Liver (tissue), 9 donors: ENCODE results near the gene MAP1LC3B2. TPM values are rescaled to one million over a fixed set of nuclear protein-coding genes. Genes with fewer than 3 reads are reported as not detected.

Experiments used
- DNase-seq: peaks from one replicate; pipeline ENCODE4 v3.0.0-alpha.2; 2017; ENCODE audit warnings: low spot score
- H3K27ac ChIP-seq, 2 donors: one replicate each; pipeline ENCODE4 v1.7.0; 2013; ENCODE audit warnings: inconsistent platforms in 2 of 2, low read length in 2 of 2, control low read depth in 1 of 2, low read depth in 1 of 2, mild to moderate bottlenecking in 1 of 2
- H3K27me3 ChIP-seq, 4 donors: one replicate each; pipeline versions ENCODE4 v1.6.1 to v1.7.0; 2013; ENCODE audit warnings: low read length in 3 of 4, inconsistent platforms in 1 of 4, mild to moderate bottlenecking in 1 of 4, moderate library complexity in 1 of 4; ENCODE audit not compliant: control insufficient read depth in 4 of 4, insufficient read depth in 4 of 4
- H3K36me3 ChIP-seq, 4 donors: one replicate each; pipeline versions ENCODE4 v1.6.1 to v1.7.0; 2013; ENCODE audit warnings: low read length in 3 of 4, mild to moderate bottlenecking in 3 of 4, low read depth in 1 of 4, moderate library complexity in 1 of 4; ENCODE audit not compliant: control insufficient read depth in 4 of 4, insufficient read depth in 3 of 4
- H3K4me1 ChIP-seq, 4 donors: one replicate each; pipeline versions ENCODE4 v1.6.1 to v1.7.0; 2013; ENCODE audit warnings: low read length in 3 of 4, mild to moderate bottlenecking in 3 of 4, moderate library complexity in 1 of 4; ENCODE audit not compliant: control insufficient read depth in 4 of 4, insufficient read depth in 4 of 4
- H3K4me3 ChIP-seq, 3 donors: one replicate each; pipeline versions ENCODE4 v1.6.1 to v1.7.0; 2013; ENCODE audit warnings: low read length in 3 of 3, control low read depth in 1 of 3, low read depth in 1 of 3, mild to moderate bottlenecking in 1 of 3
- H3K9ac ChIP-seq, 2 donors: one replicate each; pipeline ENCODE4 v1.7.0; 2013; ENCODE audit warnings: low read length in 2 of 2, mild to moderate bottlenecking in 2 of 2, moderate library complexity in 2 of 2, control low read depth in 1 of 2, low read depth in 1 of 2
- H3K9me3 ChIP-seq, 4 donors: one replicate each; pipeline versions ENCODE4 v1.6.1 to v1.7.0; 2013; ENCODE audit warnings: low read length in 3 of 4; ENCODE audit not compliant: control insufficient read depth in 4 of 4
- ATF3 ChIP-seq: IDR thresholded peaks from 2 replicates; pipeline ENCODE4 v1.6.1; 2016; ENCODE audit warnings: antibody characterized with exemption
- CTCF ChIP-seq: fragments of 150-350 bp; IDR thresholded peaks from 2 replicates; pipeline ENCODE4 v1.5.1; 2017; ENCODE audit warnings: improper control_type of control experiment, low read depth, low read length; ENCODE audit not compliant: missing input control
- EGR1 ChIP-seq, 2 donors: IDR thresholded peaks; 2 replicates each; pipeline ENCODE4 v1.6.1; 2016 to 2018; ENCODE audit warnings: antibody characterized with exemption in 2 of 2, low read depth in 2 of 2
- FOXA1 ChIP-seq: IDR thresholded peaks from 2 replicates; pipeline ENCODE4 v1.6.1; 2016; ENCODE audit warnings: antibody characterized with exemption
- FOXA2 ChIP-seq: IDR thresholded peaks from 2 replicates; pipeline ENCODE4 v1.6.1; 2016; ENCODE audit warnings: antibody characterized with exemption
- GABPA ChIP-seq, 2 donors: IDR thresholded peaks in 1 of 2; conservative IDR thresholded peaks in 1 of 2; 2 replicates each; pipeline ENCODE4 v1.6.1; 2016; ENCODE audit warnings: antibody characterized with exemption in 2 of 2, mild to moderate bottlenecking in 1 of 2, moderate library complexity in 1 of 2
- HNF4A ChIP-seq, 2 donors: conservative IDR thresholded peaks; 2 replicates each; pipeline ENCODE4 v1.6.1; 2016; ENCODE audit warnings: antibody characterized with exemption in 2 of 2, mild to moderate bottlenecking in 2 of 2
- HNF4G ChIP-seq: IDR thresholded peaks from 2 replicates; pipeline ENCODE4 v1.6.1; 2016; ENCODE audit warnings: antibody characterized with exemption
- JUND ChIP-seq, 2 donors: IDR thresholded peaks; 2 replicates each; pipeline ENCODE4 v1.6.1; 2016; ENCODE audit warnings: antibody characterized with exemption in 2 of 2
- MAX ChIP-seq: IDR thresholded peaks from 2 replicates; pipeline ENCODE4 v1.6.1; 2016; ENCODE audit warnings: antibody characterized with exemption
- NR2F2 ChIP-seq: IDR thresholded peaks from 2 replicates; pipeline ENCODE4 v1.6.1; 2016; ENCODE audit warnings: antibody characterized with exemption
- RAD21 ChIP-seq, 2 donors: IDR thresholded peaks; 2 replicates each; pipeline ENCODE4 v1.6.1; 2016; ENCODE audit warnings: antibody characterized with exemption in 2 of 2, mild to moderate bottlenecking in 2 of 2
- REST ChIP-seq: IDR thresholded peaks from 2 replicates; pipeline ENCODE4 v1.6.1; 2016; ENCODE audit warnings: antibody characterized with exemption, mild to moderate bottlenecking
- RXRA ChIP-seq, 2 donors: IDR thresholded peaks; 2 replicates each; pipeline ENCODE4 v1.6.1; 2017 to 2018; ENCODE audit warnings: antibody characterized with exemption in 2 of 2, mild to moderate bottlenecking in 1 of 2
- SP1 ChIP-seq: IDR thresholded peaks from 2 replicates; pipeline ENCODE4 v1.6.1; 2018; ENCODE audit warnings: antibody characterized with exemption, mild to moderate bottlenecking
- TAF1 ChIP-seq: conservative IDR thresholded peaks from 2 replicates; pipeline ENCODE4 v1.6.1; 2016; ENCODE audit warnings: antibody characterized with exemption, mild to moderate bottlenecking
- YY1 ChIP-seq: IDR thresholded peaks from 2 replicates; pipeline ENCODE4 v1.6.1; 2016; ENCODE audit warnings: antibody characterized with exemption, mild to moderate bottlenecking
- ZBTB33 ChIP-seq: IDR thresholded peaks from 2 replicates; pipeline ENCODE4 v1.6.1; 2016; ENCODE audit warnings: antibody characterized with exemption
- WGBS: extraction: QIAGEN DNeasy Blood & Tissue Kit; methylation state at CpG from one replicate; pipeline ENCODE4 v1.1.7; 2013; 5-methylcytosine and 5-hydroxymethylcytosine counted together
- polyA plus RNA-seq, 2 donors: library from polyadenylated mRNA; stranded (reverse) in 1 of 2; unstranded in 1 of 2; fragments of 200-250 nt in 1 of 2; fragments of >200 nt in 1 of 2; fragmentation: Nextera tagmentation in 1 of 2; extraction: Ambion mirVana in 1 of 2; gene quantifications; one replicate each; pipeline versions ENCODE4 v1.2.1 to v1.2.3, GENCODE V29; 2013 to 2015
- total RNA-seq, 2 donors: library from RNA; depleted of rRNA; stranded (reverse); fragments of >200 nt; gene quantifications; one replicate each; pipeline ENCODE4 v1.2.3, GENCODE V29; 2014
- donor health status: healthy.
- donor health status: healthy.
- donor health status: healthy.
- donor health status: healthy.
- donor health status: healthy.

The MAP1LC3B2 gene
- total and polyA plus RNA-seq, 4 donors = 1.3 to 7.7 TPM; not detected in 2

GRCh38 chr12:116598311-116599284 lies 39.4 kb downstream of the MAP1LC3B2 start:
- Histone ChIP-seq H3K4me1 (peaks cover 0 to 7% (median 2%) of the 10 kb centered on the region in 4 donors), H3K9me3 (no peaks in the 10 kb centered on the region), H3K36me3 (no peaks in the 10 kb centered on the region), H3K27me3 (no peaks in the 10 kb centered on the region), H3K9ac (no peak overlapping the region), H3K27ac (peak overlapping the region; percentile 4 to 26), H3K4me3 (no peak overlapping the region)
- 81% methylated on average over 22 of the region's 22 CpGs for WGBS
- DNase-seq = no peak
- TF ChIP-seq HNF4A (conservative IDR thresholded peaks at IDR 0.05) (no peak), ZBTB33 (no peak), FOXA1 (no peak), FOXA2 (no peak), RAD21 (IDR thresholded peaks at IDR 0.05) (no peak), JUND (IDR thresholded peaks at IDR 0.05) (no peak), SP1 (no peak), CTCF (no peak), MAX (no peak), TAF1 (no peak), EGR1 (IDR thresholded peaks at IDR 0.05; ENCODE audit: low read depth in 2 of 2) (no peak), NR2F2 (no peak), GABPA (IDR thresholded peaks at IDR 0.05 in 1 of 2, conservative IDR thresholded peaks at IDR 0.05 in 1 of 2) (no peak), RXRA (IDR thresholded peaks at IDR 0.05) (no peak), YY1 (no peak), ATF3 (no peak), REST (no peak), HNF4G (no peak)
